WTC11 (cell line): ENCODE measurements around the gene NRG2. TPM values are rescaled to one million over a fixed set of nuclear protein-coding genes. Genes with fewer than 3 reads are reported as not detected.

Source experiments
- ATAC-seq: fragments of 200-7000 bp; cut with Tn5 transposase; 2 replicates; pipeline ENCODE4 v1.10.0; 2021; ENCODE audit warnings: mild to moderate bottlenecking, moderate library complexity
- CTCF ChIA-PET: fragments of 300-600 bp; sonication (Branson Sonifier 250); formaldehyde crosslinking; loops from one replicate; lab custom pipeline; 2021; ENCODE audit warnings: antibody characterized with exemption; lab: Charles Lee
- POLR2A ChIA-PET: fragments of 350-600 bp; sonication (Branson Sonifier 250); formaldehyde crosslinking; loops from one replicate; lab custom pipeline; 2021; ENCODE audit warnings: antibody characterized with exemption; lab: Charles Lee
- DNase-seq: peaks from one replicate; pipeline ENCODE4 v3.0.0; 2021; ENCODE audit warnings: low spot score
- H3K27ac Mint-ChIP-seq: 2 replicates; pipeline ENCODE4 v1.8.0; 2021; ENCODE audit warnings: mixed read lengths
- H3K27me3 Mint-ChIP-seq: 2 replicates; pipeline ENCODE4 v1.8.0; 2021; ENCODE audit warnings: low read depth, mild to moderate bottlenecking, moderate library complexity, mixed read lengths
- H3K36me3 Mint-ChIP-seq: 2 replicates; pipeline ENCODE4 v1.8.0; 2021; ENCODE audit warnings: mixed read lengths
- H3K4me1 Mint-ChIP-seq: 2 replicates; pipeline ENCODE4 v1.8.0; 2022; ENCODE audit warnings: mixed read lengths
- H3K4me3 Mint-ChIP-seq: 2 replicates; pipeline ENCODE4 v1.8.0; 2021; ENCODE audit warnings: mild to moderate bottlenecking, moderate library complexity, mixed read lengths
- H3K9me3 Mint-ChIP-seq: 2 replicates; pipeline ENCODE4 v1.8.0; 2021; ENCODE audit warnings: mixed read lengths
- GABPB1 ChIP-seq: sonication (generic); formaldehyde crosslinking; IDR thresholded peaks from 2 replicates; pipeline ENCODE4 v1.8.1; 2023; ENCODE audit warnings: mild to moderate bottlenecking, missing genetic modification reagents
- MXD4 ChIP-seq: fragments of 250-450 bp; sonication (Bioruptor Pico); IDR thresholded peaks from 2 replicates; pipeline ENCODE4 v1.8.0; 2021; ENCODE audit warnings: mild to moderate bottlenecking, moderate library complexity, borderline replicate concordance
- NFYB ChIP-seq: sonication (generic); formaldehyde crosslinking; conservative IDR thresholded peaks from 2 replicates; pipeline ENCODE4 v1.8.0; 2022; ENCODE audit warnings: low read depth, missing genetic modification reagents
- RORB ChIP-seq: fragments of 250-450 bp; sonication (Bioruptor Pico); IDR thresholded peaks from 2 replicates; pipeline ENCODE4 v1.9.0; 2021; ENCODE audit warnings: mild to moderate bottlenecking
- SMAD4 ChIP-seq: sonication (generic); formaldehyde crosslinking; IDR thresholded peaks from 2 replicates; pipeline ENCODE4 v1.8.0; 2022; ENCODE audit warnings: mild to moderate bottlenecking, missing genetic modification reagents
- ZNF263 ChIP-seq: sonication (generic); formaldehyde crosslinking; IDR thresholded peaks from 2 replicates; pipeline ENCODE4 v1.8.1; 2022; ENCODE audit warnings: low read depth, mild to moderate bottlenecking, moderate library complexity, missing genetic modification reagents
- ZNF416 ChIP-seq: fragments of 250-450 bp; sonication (Bioruptor Pico); IDR thresholded peaks from 2 replicates; pipeline ENCODE4 v1.9.0; 2021; ENCODE audit warnings: mild to moderate bottlenecking, inconsistent platforms
- ZNF423 ChIP-seq: fragments of 250-450 bp; sonication (Bioruptor Pico); IDR thresholded peaks from 2 replicates; pipeline ENCODE4 v2.1.2; 2022; ENCODE audit warnings: mild to moderate bottlenecking, moderate library complexity
- total RNA-seq: library from RNA; stranded (reverse); gene quantifications from 3 replicates; pipeline ENCODE4 v1.2.3, GENCODE V29; 2021
- TF ChIP-seq, protein P1 (sequence below): sonication (generic); formaldehyde crosslinking; IDR thresholded peaks from 2 replicates; pipeline ENCODE4 v1.8.0; 2022; ENCODE audit warnings: mild to moderate bottlenecking, missing genetic modification reagents
- TF ChIP-seq, protein P2 (sequence below): fragments of 250-450 bp; sonication (Bioruptor Pico); IDR thresholded peaks from 2 replicates; pipeline ENCODE4 v1.8.0; 2021; ENCODE audit warnings: mild to moderate bottlenecking
- TF ChIP-seq, protein P3 (sequence below): fragments of 250-450 bp; sonication (Bioruptor Pico); IDR thresholded peaks from 2 replicates; pipeline ENCODE4 v1.9.0; 2021; ENCODE audit warnings: mild to moderate bottlenecking, borderline replicate concordance
- TF ChIP-seq, protein P4 (sequence below): sonication (generic); formaldehyde crosslinking; IDR thresholded peaks from 2 replicates; pipeline ENCODE4 v1.8.1; 2022; ENCODE audit warnings: missing genetic modification reagents, borderline replicate concordance
- TF ChIP-seq, protein P5 (sequence below): sonication (generic); formaldehyde crosslinking; IDR thresholded peaks from 2 replicates; pipeline ENCODE4 v1.8.0; 2023; ENCODE audit warnings: mild to moderate bottlenecking, missing genetic modification reagents

The NRG2 gene
- total RNA-seq, 1 experiment from 2014 or later = 0.44 TPM

DNA sequence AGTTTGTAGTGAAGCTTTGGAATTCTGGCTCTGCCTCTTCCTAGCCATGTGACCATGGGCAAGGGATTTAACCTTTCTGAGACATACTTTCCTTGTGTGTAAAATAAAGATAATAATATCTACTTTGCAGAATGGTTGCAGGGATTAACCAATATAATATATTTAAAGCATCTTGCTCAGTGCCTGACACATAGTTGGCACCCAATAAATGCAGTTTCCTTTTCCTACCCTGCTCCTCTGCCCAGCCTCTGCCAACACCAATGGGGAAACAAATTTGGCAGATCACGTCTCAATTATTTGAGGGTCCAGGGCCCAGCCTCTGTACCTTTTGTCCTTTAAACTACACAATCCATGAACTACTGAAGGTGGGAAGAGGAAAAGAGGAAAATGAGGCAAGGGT, 91.1 kb downstream of the NRG2 start:
- no peak overlapping the region for H3K4me3 Mint-ChIP-seq
- ChIA-PET POLR2A (no interaction called here), CTCF (interaction anchor here (0.8 to 7.0 kb wide), 2 partner anchors 16 to 89 kb away, joined by 3 to 46 read pairs; no protein-coding TSS in a partner anchor)
- H3K4me1 Mint-ChIP-seq = peaks cover 38% of the 10 kb centered on the region
- DNase-seq (no peak), ATAC-seq (no peak)
- H3K27me3 Mint-ChIP-seq = no peaks in the 10 kb centered on the region
- no peak overlapping the region for H3K27ac Mint-ChIP-seq
- peaks cover 3% of the 10 kb centered on the region; the same call in 1 of the 2 replicates for H3K9me3 Mint-ChIP-seq
- H3K36me3 Mint-ChIP-seq = no peaks in the 10 kb centered on the region
- TF ChIP-seq, protein P1, sequence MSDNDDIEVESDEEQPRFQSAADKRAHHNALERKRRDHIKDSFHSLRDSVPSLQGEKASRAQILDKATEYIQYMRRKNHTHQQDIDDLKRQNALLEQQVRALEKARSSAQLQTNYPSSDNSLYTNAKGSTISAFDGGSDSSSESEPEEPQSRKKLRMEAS (CRISPR knock-in tag) = no peak

DNA sequence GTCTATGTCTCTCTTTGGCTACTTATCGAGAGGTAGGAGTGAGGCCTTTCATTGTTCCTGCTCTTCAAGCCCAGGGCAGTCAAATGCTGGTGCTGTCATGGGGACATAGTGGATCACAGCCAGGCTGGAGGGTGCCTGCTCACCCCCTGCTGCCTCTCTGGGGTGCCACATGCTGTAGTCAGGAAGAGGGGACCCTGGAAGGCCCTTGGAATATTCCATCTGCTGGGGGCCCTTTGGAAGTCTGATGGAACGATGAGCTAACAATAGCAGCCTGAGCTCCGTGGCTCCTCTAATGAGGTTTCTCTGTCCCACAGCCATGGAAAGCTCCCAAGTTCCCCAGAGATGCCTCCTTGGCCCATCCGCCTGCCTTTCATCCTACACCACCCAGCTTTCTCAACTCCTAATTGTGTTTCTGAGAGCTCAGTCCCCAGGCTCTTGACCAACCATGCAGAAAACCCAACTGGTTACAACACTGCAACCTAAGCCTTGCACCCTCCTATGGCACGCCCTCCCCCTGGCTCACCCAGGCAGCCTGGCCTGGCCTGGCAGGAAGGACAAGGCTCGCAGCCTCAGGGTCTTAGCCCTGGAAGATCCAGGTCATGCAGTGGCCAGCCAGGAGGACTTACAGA, 91.7 kb downstream of the NRG2 start:
- POLR2A ChIA-PET = no interaction called here
- ATAC-seq (no peak), DNase-seq (no peak)
- Mint-ChIP-seq H3K27me3 (0 out of 2 replicates have a peak, but pooled peaks cover under 1% of the 10 kb centered on the region), H3K4me1 (peaks cover 38% of the 10 kb centered on the region)
- CTCF ChIA-PET = interaction anchor here (7.0 kb wide), 1 partner anchor 17 kb away, joined by 46 read pairs; no protein-coding TSS in a partner anchor
- TF ChIP-seq GABPB1 (no peak), ZNF423 (CRISPR knock-in tag) (no peak), MXD4 (CRISPR knock-in tag) (no peak), SMAD4 (CRISPR knock-in tag) (no peak), NFYB (CRISPR knock-in tag) (no peak), ZNF416 (no peak), RORB (no peak), ZNF263 (CRISPR knock-in tag) (no peak)
- TF ChIP-seq, protein P2, sequence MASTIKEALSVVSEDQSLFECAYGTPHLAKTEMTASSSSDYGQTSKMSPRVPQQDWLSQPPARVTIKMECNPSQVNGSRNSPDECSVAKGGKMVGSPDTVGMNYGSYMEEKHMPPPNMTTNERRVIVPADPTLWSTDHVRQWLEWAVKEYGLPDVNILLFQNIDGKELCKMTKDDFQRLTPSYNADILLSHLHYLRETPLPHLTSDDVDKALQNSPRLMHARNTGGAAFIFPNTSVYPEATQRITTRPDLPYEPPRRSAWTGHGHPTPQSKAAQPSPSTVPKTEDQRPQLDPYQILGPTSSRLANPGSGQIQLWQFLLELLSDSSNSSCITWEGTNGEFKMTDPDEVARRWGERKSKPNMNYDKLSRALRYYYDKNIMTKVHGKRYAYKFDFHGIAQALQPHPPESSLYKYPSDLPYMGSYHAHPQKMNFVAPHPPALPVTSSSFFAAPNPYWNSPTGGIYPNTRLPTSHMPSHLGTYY (CRISPR knock-in tag) = no peak
- TF ChIP-seq, protein P3, sequence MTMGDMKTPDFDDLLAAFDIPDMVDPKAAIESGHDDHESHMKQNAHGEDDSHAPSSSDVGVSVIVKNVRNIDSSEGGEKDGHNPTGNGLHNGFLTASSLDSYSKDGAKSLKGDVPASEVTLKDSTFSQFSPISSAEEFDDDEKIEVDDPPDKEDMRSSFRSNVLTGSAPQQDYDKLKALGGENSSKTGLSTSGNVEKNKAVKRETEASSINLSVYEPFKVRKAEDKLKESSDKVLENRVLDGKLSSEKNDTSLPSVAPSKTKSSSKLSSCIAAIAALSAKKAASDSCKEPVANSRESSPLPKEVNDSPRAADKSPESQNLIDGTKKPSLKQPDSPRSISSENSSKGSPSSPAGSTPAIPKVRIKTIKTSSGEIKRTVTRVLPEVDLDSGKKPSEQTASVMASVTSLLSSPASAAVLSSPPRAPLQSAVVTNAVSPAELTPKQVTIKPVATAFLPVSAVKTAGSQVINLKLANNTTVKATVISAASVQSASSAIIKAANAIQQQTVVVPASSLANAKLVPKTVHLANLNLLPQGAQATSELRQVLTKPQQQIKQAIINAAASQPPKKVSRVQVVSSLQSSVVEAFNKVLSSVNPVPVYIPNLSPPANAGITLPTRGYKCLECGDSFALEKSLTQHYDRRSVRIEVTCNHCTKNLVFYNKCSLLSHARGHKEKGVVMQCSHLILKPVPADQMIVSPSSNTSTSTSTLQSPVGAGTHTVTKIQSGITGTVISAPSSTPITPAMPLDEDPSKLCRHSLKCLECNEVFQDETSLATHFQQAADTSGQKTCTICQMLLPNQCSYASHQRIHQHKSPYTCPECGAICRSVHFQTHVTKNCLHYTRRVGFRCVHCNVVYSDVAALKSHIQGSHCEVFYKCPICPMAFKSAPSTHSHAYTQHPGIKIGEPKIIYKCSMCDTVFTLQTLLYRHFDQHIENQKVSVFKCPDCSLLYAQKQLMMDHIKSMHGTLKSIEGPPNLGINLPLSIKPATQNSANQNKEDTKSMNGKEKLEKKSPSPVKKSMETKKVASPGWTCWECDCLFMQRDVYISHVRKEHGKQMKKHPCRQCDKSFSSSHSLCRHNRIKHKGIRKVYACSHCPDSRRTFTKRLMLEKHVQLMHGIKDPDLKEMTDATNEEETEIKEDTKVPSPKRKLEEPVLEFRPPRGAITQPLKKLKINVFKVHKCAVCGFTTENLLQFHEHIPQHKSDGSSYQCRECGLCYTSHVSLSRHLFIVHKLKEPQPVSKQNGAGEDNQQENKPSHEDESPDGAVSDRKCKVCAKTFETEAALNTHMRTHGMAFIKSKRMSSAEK (CRISPR knock-in tag) = no peak
- TF ChIP-seq, protein P4, sequence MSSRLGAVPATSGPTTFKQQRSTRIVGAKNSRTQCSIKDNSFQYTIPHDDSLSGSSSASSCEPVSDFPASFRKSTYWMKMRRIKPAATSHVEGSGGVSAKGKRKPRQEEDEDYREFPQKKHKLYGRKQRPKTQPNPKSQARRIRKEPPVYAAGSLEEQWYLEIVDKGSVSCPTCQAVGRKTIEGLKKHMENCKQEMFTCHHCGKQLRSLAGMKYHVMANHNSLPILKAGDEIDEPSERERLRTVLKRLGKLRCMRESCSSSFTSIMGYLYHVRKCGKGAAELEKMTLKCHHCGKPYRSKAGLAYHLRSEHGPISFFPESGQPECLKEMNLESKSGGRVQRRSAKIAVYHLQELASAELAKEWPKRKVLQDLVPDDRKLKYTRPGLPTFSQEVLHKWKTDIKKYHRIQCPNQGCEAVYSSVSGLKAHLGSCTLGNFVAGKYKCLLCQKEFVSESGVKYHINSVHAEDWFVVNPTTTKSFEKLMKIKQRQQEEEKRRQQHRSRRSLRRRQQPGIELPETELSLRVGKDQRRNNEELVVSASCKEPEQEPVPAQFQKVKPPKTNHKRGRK (CRISPR knock-in tag) = no peak
- TF ChIP-seq, protein P5, sequence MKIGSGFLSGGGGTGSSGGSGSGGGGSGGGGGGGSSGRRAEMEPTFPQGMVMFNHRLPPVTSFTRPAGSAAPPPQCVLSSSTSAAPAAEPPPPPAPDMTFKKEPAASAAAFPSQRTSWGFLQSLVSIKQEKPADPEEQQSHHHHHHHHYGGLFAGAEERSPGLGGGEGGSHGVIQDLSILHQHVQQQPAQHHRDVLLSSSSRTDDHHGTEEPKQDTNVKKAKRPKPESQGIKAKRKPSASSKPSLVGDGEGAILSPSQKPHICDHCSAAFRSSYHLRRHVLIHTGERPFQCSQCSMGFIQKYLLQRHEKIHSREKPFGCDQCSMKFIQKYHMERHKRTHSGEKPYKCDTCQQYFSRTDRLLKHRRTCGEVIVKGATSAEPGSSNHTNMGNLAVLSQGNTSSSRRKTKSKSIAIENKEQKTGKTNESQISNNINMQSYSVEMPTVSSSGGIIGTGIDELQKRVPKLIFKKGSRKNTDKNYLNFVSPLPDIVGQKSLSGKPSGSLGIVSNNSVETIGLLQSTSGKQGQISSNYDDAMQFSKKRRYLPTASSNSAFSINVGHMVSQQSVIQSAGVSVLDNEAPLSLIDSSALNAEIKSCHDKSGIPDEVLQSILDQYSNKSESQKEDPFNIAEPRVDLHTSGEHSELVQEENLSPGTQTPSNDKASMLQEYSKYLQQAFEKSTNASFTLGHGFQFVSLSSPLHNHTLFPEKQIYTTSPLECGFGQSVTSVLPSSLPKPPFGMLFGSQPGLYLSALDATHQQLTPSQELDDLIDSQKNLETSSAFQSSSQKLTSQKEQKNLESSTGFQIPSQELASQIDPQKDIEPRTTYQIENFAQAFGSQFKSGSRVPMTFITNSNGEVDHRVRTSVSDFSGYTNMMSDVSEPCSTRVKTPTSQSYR (CRISPR knock-in tag) = no peak
- TF ChIP-seq, all 79 proteins: peak for 0
- Mint-ChIP-seq H3K36me3 (no peaks in the 10 kb centered on the region), H3K4me3 (no peak overlapping the region), H3K9me3 (peaks cover 3% of the 10 kb centered on the region; the same call in 1 of the 2 replicates), H3K27ac (no peak overlapping the region)
